Ectodermal cell (in vitro differentiated cells): ENCODE measurements around the gene TMEM52B.
"Not testable (repeated sequence)": the region's sequence is repeated elsewhere in the genome, so short reads cannot be mapped to it uniquely, and the experiment has no call there.

Experiments
- H3K27ac ChIP-seq: 2 replicates; pipeline ENCODE4 v1.7.0; 2013; ENCODE audit warnings: mild to moderate bottlenecking, low read depth, low read length; ENCODE audit not compliant: insufficient read depth, poor library complexity, severe bottlenecking
- H3K27me3 ChIP-seq: 2 replicates; pipeline ENCODE4 v1.7.0; 2013; ENCODE audit warnings: mild to moderate bottlenecking, low read length; ENCODE audit not compliant: insufficient read depth, control insufficient read depth, poor library complexity, severe bottlenecking
- H3K36me3 ChIP-seq: one replicate; pipeline ENCODE4 v1.7.0; 2013; ENCODE audit warnings: low read length; ENCODE audit not compliant: control insufficient read depth, insufficient read depth
- H3K4me1 ChIP-seq: one replicate; pipeline ENCODE4 v1.7.0; 2013; ENCODE audit warnings: low read length; ENCODE audit not compliant: control insufficient read depth, insufficient read depth
- H3K4me3 ChIP-seq: 2 replicates; pipeline ENCODE4 v1.7.0; 2013; ENCODE audit warnings: low read depth, low read length, control low read depth; ENCODE audit not compliant: insufficient read depth
- H3K9me3 ChIP-seq: 2 replicates; pipeline ENCODE4 v1.7.0; 2013; ENCODE audit warnings: mild to moderate bottlenecking, low read length, moderate library complexity; ENCODE audit not compliant: control insufficient read depth
- WGBS, 2 experiments: methylation state at CpG; one replicate each; pipeline ENCODE4 v1.1.7; 2013; ENCODE audit warnings: missing lambda C conversion rate in 2 of 2; 5-methylcytosine and 5-hydroxymethylcytosine counted together

TMEM52B gene

GRCh38 chr12:10211101-10211939, 32.5 kb downstream of the TMEM52B start:
- H3K27me3 ChIP-seq: peaks cover 4% of the 10 kb centered on the region

GRCh38 chr12:10211940-10212738, 33.3 kb downstream of the TMEM52B start:
- Histone ChIP-seq H3K27ac (peak overlapping the region; percentile 96), H3K9me3 (no peaks in the 10 kb centered on the region), H3K4me3 (peak overlapping the region; percentile 76), H3K36me3 (no peaks in the 10 kb centered on the region), H3K27me3 (peaks cover 4% of the 10 kb centered on the region), H3K4me1 (no peaks in the 10 kb centered on the region)
- WGBS, 2 experiments: 44 to 48% methylated on average over 40 of the region's 40 CpGs

More at GRCh38 chr12:10211101-10211939, 32.5 kb downstream of the TMEM52B start:
- Histone ChIP-seq H3K9me3 (no peaks in the 10 kb centered on the region), H3K36me3 (no peaks in the 10 kb centered on the region), H3K4me1 (no peaks in the 10 kb centered on the region), H3K4me3 (no peak overlapping the region), H3K27ac (no peak overlapping the region)
- 92 to 93% methylated on average over 25 of the region's 25 CpGs for WGBS, 2 experiments

GRCh38 chr12:10212739-10213131, 33.9 kb downstream of the TMEM52B start, which contains the start of gene GABARAPL1:
Gene GABARAPL1 (plus strand): TSS chr12:10212877. CDS start chr12:10213130, 253 bp downstream.
- Histone ChIP-seq H3K9me3 (no peaks in the 10 kb centered on the region), H3K27me3 (peaks cover 4% of the 10 kb centered on the region), H3K36me3 (no peaks in the 10 kb centered on the region), H3K27ac (peak within 1 kb of the TSS; percentile 96), H3K4me3 (peak within 1 kb of the TSS; percentile 76), H3K4me1 (no peaks in the 10 kb centered on the region)
- 0 to 1% methylated on average over 35 of the region's 35 CpGs for WGBS, 2 experiments

- Histone ChIP-seq H3K4me1 (no peaks in the 10 kb centered on the region), H3K36me3 (no peaks in the 10 kb centered on the region), H3K4me3 (peak overlapping the region; percentile 76), H3K9me3 (no peaks in the 10 kb centered on the region), H3K27ac (peak overlapping the region; percentile 96), H3K27me3 (peaks cover 4% of the 10 kb centered on the region)
- 0 to 2% methylated on average over 44 to 47 of the region's 47 CpGs for WGBS, 2 experiments
These were observed 34.6 kb downstream of the TMEM52B start for GRCh38 chr12:10213168-10214135.

- Histone ChIP-seq H3K4me3 (peak overlapping the region; percentile 76), H3K9me3 (no peaks in the 10 kb centered on the region), H3K36me3 (no peaks in the 10 kb centered on the region), H3K4me1 (no peaks in the 10 kb centered on the region), H3K27me3 (peaks cover 4% of the 10 kb centered on the region), H3K27ac (no peak overlapping the region)
- WGBS, 2 experiments: 30 to 32% methylated on average over 9 of the region's 10 CpGs
These were observed 35.5 kb downstream of the TMEM52B start for GRCh38 chr12:10214136-10214894.

- H3K4me3 ChIP-seq: no peak overlapping the region
- 93 to 95% methylated on average over 3 of the region's 3 CpGs for WGBS, 2 experiments
- H3K4me1 ChIP-seq: no peaks in the 10 kb centered on the region
- peaks cover 4% of the 10 kb centered on the region for H3K27me3 ChIP-seq
- no peak overlapping the region for H3K27ac ChIP-seq
- no peaks in the 10 kb centered on the region for H3K36me3 ChIP-seq
- H3K9me3 ChIP-seq: no peaks in the 10 kb centered on the region
These were observed 36.0 kb downstream of the TMEM52B start for GRCh38 chr12:10214895-10215267.

- H3K27me3 ChIP-seq: peaks cover 4% of the 10 kb centered on the region
- H3K9me3 ChIP-seq: no peaks in the 10 kb centered on the region
- no peak overlapping the region for H3K4me3 ChIP-seq
- no peak overlapping the region for H3K27ac ChIP-seq
- 59 to 77% methylated on average over 2 of the region's 2 CpGs for WGBS, 2 experiments
- H3K36me3 ChIP-seq: peaks cover 3% of the 10 kb centered on the region
- H3K4me1 ChIP-seq: no peaks in the 10 kb centered on the region
These were observed 36.6 kb downstream of the TMEM52B start for GRCh38 chr12:10215436-10215835.

- H3K4me3 ChIP-seq, H3K9me3 ChIP-seq: not testable (repeated sequence)
These were observed 37.1 kb downstream of the TMEM52B start for GRCh38 chr12:10215946-10216345.

GRCh38 chr12:10218021-10218420, 39.2 kb downstream of the TMEM52B start:
- Histone ChIP-seq H3K4me1 (no peaks in the 10 kb centered on the region), H3K4me3 (no peak overlapping the region), H3K27me3 (peaks cover 4% of the 10 kb centered on the region), H3K27ac (no peak overlapping the region), H3K36me3 (peaks cover 22% of the 10 kb centered on the region), H3K9me3 (no peaks in the 10 kb centered on the region)
- 91 to 92% methylated on average over 6 of the region's 6 CpGs for WGBS, 2 experiments

More at GRCh38 chr12:10215946-10216345, 37.1 kb downstream of the TMEM52B start:
- not testable (repeated sequence) for H3K27ac ChIP-seq, H3K36me3 ChIP-seq, H3K27me3 ChIP-seq, H3K4me1 ChIP-seq
- WGBS, 2 experiments: 92 to 95% methylated on average over 13 of the region's 13 CpGs
